GM12874 (cell line): Measurements from ENCODE around the gene ANKS4B.

Source experiments
- TF ChIP-seq, protein P1 (sequence below): IDR thresholded peaks from 2 replicates; pipeline ENCODE4 v1.5.1; 2011; ENCODE audit warnings: low read depth, mild to moderate bottlenecking, control low read depth, low read length, moderate library complexity; ENCODE audit not compliant: insufficient read depth

The ANKS4B gene

DNA sequence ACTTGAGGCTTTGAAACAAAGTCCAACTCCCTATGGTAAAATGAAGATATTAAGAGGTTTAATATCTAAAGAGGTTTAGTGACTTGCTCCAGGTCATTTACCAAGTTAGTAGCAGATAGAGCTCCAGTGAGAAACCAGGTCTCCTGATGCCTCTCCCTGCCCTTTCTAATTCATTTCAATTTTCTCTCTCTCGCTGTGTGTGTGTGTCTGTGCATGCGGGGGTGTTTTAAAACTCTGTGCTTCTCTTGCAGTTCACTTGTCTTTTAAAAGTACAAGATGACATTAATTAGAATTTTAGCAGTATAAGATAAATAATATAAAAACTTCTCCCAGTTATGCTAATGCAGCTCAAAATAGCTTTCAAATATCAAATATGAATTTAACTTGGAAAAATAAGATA, 13.9 kb upstream of the ANKS4B start:
- TF ChIP-seq, protein P1, sequence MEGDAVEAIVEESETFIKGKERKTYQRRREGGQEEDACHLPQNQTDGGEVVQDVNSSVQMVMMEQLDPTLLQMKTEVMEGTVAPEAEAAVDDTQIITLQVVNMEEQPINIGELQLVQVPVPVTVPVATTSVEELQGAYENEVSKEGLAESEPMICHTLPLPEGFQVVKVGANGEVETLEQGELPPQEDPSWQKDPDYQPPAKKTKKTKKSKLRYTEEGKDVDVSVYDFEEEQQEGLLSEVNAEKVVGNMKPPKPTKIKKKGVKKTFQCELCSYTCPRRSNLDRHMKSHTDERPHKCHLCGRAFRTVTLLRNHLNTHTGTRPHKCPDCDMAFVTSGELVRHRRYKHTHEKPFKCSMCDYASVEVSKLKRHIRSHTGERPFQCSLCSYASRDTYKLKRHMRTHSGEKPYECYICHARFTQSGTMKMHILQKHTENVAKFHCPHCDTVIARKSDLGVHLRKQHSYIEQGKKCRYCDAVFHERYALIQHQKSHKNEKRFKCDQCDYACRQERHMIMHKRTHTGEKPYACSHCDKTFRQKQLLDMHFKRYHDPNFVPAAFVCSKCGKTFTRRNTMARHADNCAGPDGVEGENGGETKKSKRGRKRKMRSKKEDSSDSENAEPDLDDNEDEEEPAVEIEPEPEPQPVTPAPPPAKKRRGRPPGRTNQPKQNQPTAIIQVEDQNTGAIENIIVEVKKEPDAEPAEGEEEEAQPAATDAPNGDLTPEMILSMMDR: no peak

DNA sequence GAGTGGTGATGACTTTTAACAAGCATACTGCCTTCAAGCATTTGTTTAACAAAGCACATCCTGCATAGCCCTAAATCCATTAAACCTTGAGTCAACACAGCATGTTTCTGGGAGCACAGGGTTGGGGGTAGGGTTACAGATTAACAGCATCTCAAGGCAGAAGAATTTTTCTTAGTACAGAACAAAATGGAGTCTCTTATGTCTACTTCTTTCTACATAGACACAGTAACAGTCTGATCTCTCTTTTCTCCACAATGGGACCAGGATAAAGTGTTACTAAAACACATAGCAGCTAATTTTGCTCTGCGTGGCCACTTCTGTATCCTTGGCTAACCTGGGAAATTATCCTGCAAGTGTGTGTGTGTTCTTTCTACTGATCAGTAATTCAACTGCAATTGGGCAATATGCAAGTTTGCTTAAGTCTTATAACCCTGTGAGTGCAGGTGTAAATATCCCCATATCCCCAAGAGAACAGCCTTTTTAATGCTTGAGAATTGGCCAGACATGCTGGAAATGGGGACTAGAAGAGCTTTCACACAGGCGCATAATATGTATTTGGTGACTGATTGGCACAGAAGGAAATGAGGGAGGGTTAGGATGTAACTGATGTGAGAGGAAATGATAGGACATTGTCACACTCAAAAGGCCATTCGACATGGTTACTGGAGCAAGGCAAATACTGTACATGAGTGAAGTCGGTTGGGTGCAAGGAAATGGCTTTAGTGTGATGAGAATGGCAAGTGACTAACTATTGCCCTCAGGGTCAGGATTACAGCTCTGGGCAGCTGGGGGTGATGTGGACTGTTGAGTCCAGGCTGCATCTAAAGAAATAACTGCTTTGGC, 10.8 kb upstream of the ANKS4B start:
- TF ChIP-seq, protein P1: no peak

DNA sequence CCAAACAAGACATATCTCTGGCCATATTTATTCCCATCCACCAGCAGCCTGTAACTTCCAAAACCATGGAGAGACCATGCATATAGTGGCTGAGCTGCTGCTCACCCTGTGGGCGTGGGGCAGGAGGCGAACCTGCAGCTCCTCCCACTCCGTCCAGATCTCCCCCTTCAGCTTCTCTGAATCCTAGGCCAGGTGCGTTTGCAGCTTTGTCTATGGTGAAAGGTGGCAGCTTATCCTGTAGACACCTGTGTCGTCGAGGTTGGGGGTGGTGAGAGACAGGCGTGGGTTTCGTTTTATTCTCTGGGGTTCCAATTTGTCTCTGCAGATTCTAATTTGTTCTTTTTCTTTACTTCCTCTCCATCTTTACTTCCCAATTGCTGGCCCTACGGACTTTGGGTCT, 9.7 kb upstream of the ANKS4B start:
- TF ChIP-seq, protein P1: no peak

DNA sequence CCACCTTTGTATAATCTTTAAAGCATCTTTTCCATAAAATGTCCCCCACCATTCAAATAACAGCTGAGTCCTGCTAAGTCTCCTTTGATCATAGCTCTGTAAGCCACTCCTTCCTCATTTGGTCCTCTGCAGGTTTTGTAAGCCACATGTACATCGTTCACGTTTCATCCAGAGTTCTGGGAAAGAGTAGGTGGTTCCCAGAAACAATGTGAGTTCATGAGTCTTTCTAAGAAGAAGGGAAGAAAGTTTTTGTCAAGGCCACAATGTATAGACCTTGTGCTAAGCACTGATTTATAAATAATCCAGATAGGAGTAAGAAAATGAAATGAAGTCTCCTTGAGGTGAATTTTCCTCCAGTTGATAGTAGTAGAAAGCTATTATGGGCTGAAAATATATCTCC, 8.7 kb upstream of the ANKS4B start:
- TF ChIP-seq, protein P1: no peak

DNA sequence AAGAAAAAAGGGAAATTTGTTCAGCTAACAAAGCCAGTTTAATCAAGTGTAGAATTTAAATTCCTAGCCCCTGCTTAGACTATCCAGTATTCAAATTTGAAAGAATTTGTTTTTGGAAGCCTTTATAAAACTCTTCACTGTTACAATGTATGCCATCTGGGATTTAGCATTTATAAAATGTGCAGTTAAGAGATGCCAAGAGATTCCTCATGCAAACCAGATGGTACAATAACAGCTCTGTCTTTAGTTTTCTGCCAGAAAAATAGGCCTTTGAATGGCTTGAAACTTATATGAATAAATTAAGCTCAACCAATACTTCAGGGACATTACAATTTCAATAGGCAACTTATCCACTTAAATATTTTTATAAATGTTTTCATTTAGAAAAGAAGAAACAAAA, 6.8 kb upstream of the ANKS4B start:
- TF ChIP-seq, protein P1: no peak

DNA sequence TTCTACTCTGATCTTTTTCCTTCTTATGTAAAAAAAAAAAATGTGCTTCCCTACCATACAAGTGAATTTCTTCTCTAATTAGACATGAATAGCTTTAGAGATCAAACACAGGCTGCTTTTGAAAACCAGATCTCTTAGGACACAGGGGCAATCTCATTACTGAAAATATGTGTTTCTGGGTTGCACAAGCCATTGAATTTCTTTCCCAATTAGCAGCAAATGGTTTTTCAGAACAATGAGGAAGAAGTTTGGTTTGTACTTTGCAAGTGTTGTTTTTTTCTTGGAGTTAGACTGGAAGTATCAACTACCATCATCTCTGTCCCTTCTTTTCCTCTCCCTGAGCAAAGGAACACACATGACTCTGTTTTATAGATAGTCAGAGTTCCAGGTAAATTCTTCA, 5.6 kb upstream of the ANKS4B start:
- TF ChIP-seq, protein P1: no peak

DNA sequence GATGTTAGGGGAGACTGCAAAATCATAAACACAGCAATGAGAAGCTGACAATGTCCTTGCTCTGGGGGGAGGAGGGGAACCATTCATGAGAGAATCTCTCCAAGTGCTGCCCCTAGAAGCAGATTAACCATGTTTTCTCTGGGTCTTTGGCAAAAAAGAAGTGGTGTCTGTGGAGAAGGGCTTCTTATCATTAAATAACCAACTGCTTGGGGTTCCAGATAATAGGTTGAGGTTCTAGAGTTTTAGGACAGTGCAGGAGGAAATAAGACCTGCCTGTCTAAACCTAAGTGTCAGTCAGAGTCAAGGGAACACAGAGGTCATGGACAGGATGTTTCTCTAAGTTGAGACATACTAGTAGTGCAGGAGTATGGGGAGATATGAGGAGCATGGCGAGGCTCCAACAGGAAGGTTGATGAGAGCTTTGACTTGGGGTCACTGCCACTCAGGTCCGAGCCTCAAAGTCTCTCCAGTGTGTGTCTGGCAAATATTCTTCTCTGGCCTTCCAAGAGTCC, 5.1 kb upstream of the ANKS4B start:
- TF ChIP-seq, protein P1: no peak
